ENCODE measurements around the gene PGR. TPM values are rescaled to one million over a fixed set of nuclear protein-coding genes. Genes with fewer than 3 reads are reported as not detected.

The PGR gene
- total RNA-seq, result not detected in 2 replicates
- long read RNA-seq, result 0 reads

GRCh38 chr11:101129203-101129943 is at the start of gene PGR:
PGR (minus strand) TSS chr11:101129813; CDS start chr11:101129070, 743 bp downstream.
- no peak within 1 kb of the TSS for H3K27ac Mint-ChIP-seq (ENCODE audit: unreplicated experiment)
- H3K4me1 Mint-ChIP-seq (ENCODE audit: unreplicated experiment), result peaks cover 21% of the 10 kb centered on the region
- H3K9me3 Mint-ChIP-seq (ENCODE audit: unreplicated experiment), result no peaks in the 10 kb centered on the region
- H3K36me3 Mint-ChIP-seq (ENCODE audit: unreplicated experiment), result peaks cover 2% of the 10 kb centered on the region
- H3K4me3 Mint-ChIP-seq (ENCODE audit: unreplicated experiment), result peak within 1 kb of the TSS; percentile 14
- peaks cover 75% of the 10 kb centered on the region for H3K27me3 Mint-ChIP-seq (ENCODE audit: unreplicated experiment)
- DNase-seq (ENCODE audit: extremely low spot score, unreplicated experiment), result no peak
- no peak for TF ChIP-seq CTCF (IDR thresholded peaks at IDR 0.05)

- no peak for TF ChIP-seq CTCF (IDR thresholded peaks at IDR 0.05)
- Mint-ChIP-seq H3K36me3 (ENCODE audit: unreplicated experiment) (no peaks in the 10 kb centered on the region), H3K9me3 (ENCODE audit: unreplicated experiment) (no peaks in the 10 kb centered on the region), H3K27me3 (ENCODE audit: unreplicated experiment) (no peaks in the 10 kb centered on the region), H3K4me3 (ENCODE audit: unreplicated experiment) (no peak overlapping the region), H3K4me1 (ENCODE audit: unreplicated experiment) (no peaks in the 10 kb centered on the region), H3K27ac (ENCODE audit: unreplicated experiment) (no peak overlapping the region)
- DNase-seq (ENCODE audit: extremely low spot score, unreplicated experiment), result no peak
Observed at GRCh38 chr11:101176381-101176780, 46.8 kb upstream of the PGR start.

- no peak overlapping the region for H3K27ac Mint-ChIP-seq (ENCODE audit: unreplicated experiment)
- H3K9me3 Mint-ChIP-seq (ENCODE audit: unreplicated experiment), result no peaks in the 10 kb centered on the region
- peaks cover 10% of the 10 kb centered on the region for H3K27me3 Mint-ChIP-seq (ENCODE audit: unreplicated experiment)
- TF ChIP-seq CTCF (IDR thresholded peaks at IDR 0.05), result no peak
- DNase-seq (ENCODE audit: extremely low spot score, unreplicated experiment), result no peak
- H3K36me3 Mint-ChIP-seq (ENCODE audit: unreplicated experiment), result no peaks in the 10 kb centered on the region
- H3K4me3 Mint-ChIP-seq (ENCODE audit: unreplicated experiment), result no peak overlapping the region
- H3K4me1 Mint-ChIP-seq (ENCODE audit: unreplicated experiment), result no peaks in the 10 kb centered on the region
Observed at GRCh38 chr11:101169944-101170343, 40.3 kb upstream of the PGR start.

- Mint-ChIP-seq H3K27ac (ENCODE audit: unreplicated experiment) (no peak overlapping the region), H3K9me3 (ENCODE audit: unreplicated experiment) (no peaks in the 10 kb centered on the region), H3K27me3 (ENCODE audit: unreplicated experiment) (peaks cover 10% of the 10 kb centered on the region), H3K4me1 (ENCODE audit: unreplicated experiment) (no peaks in the 10 kb centered on the region), H3K36me3 (ENCODE audit: unreplicated experiment) (no peaks in the 10 kb centered on the region), H3K4me3 (ENCODE audit: unreplicated experiment) (no peak overlapping the region)
- no peak for TF ChIP-seq CTCF (IDR thresholded peaks at IDR 0.05)
- no peak for DNase-seq (ENCODE audit: extremely low spot score, unreplicated experiment)
Observed at GRCh38 chr11:101166038-101166437, 36.4 kb upstream of the PGR start.

- H3K27ac Mint-ChIP-seq (ENCODE audit: unreplicated experiment), result no peak overlapping the region
- no peak for TF ChIP-seq CTCF (IDR thresholded peaks at IDR 0.05)
- no peaks in the 10 kb centered on the region for H3K36me3 Mint-ChIP-seq (ENCODE audit: unreplicated experiment)
- H3K4me3 Mint-ChIP-seq (ENCODE audit: unreplicated experiment), result no peak overlapping the region
- DNase-seq (ENCODE audit: extremely low spot score, unreplicated experiment), result no peak
- H3K27me3 Mint-ChIP-seq (ENCODE audit: unreplicated experiment), result no peaks in the 10 kb centered on the region
- no peaks in the 10 kb centered on the region for H3K4me1 Mint-ChIP-seq (ENCODE audit: unreplicated experiment)
- H3K9me3 Mint-ChIP-seq (ENCODE audit: unreplicated experiment), result peaks cover 5% of the 10 kb centered on the region
Observed at GRCh38 chr11:101158119-101158518, 28.5 kb upstream of the PGR start.

Measured in osteocyte (in vitro differentiated cells).